CD14-positive monocyte (primary cell): ENCODE data around the gene OLIG2. TPM values are rescaled to one million over a fixed set of nuclear protein-coding genes. Genes with fewer than 3 reads are reported as not detected.

ENCODE experiments used
- DNase-seq, 3 donors: peaks; one replicate each; pipeline ENCODE4 v3.0.0-alpha.2; 2011 to 2022
- H2AFZ ChIP-seq: 2 replicates; pipeline ENCODE4 v1.6.0; 2012; ENCODE audit warnings: mild to moderate bottlenecking, low read depth, low read length, inconsistent platforms; ENCODE audit not compliant: insufficient read depth, poor library complexity, severe bottlenecking
- H3K27ac ChIP-seq, 2 donors: 1 replicate in 1 of 2; 2 replicates in 1 of 2; pipeline ENCODE4 v1.5.1; 2012 to 2013; ENCODE audit warnings: low read length in 2 of 2, control low read depth in 1 of 2, inconsistent platforms in 1 of 2, low read depth in 1 of 2, mild to moderate bottlenecking in 1 of 2
- H3K27me3 ChIP-seq, 2 donors: one replicate each; pipeline versions ENCODE4 v1.6.0 to v1.6.1; 2011 to 2013; ENCODE audit warnings: low read length in 2 of 2; ENCODE audit not compliant: control insufficient read depth in 2 of 2, insufficient read depth in 2 of 2
- H3K36me3 ChIP-seq, 2 donors: replicated peaks in 1 of 2; 1 replicate in 1 of 2; 2 replicates in 1 of 2; pipeline versions ENCODE4 v1.5.1 to v1.6.1; 2012 to 2013; ENCODE audit warnings: low read length in 2 of 2, control low read depth in 1 of 2, inconsistent platforms in 1 of 2, mild to moderate bottlenecking in 1 of 2; ENCODE audit not compliant: insufficient read depth in 2 of 2, control insufficient read depth in 1 of 2
- H3K4me1 ChIP-seq, 2 donors: 1 replicate in 1 of 2; 2 replicates in 1 of 2; pipeline versions ENCODE4 v1.5.1 to v1.6.1; 2012 to 2013; ENCODE audit warnings: low read length in 2 of 2, control low read depth in 1 of 2, inconsistent platforms in 1 of 2, mild to moderate bottlenecking in 1 of 2, moderate library complexity in 1 of 2; ENCODE audit not compliant: insufficient read depth in 2 of 2, control insufficient read depth in 1 of 2
- H3K4me2 ChIP-seq: replicated peaks from 2 replicates; pipeline ENCODE3; 2012; ENCODE audit warnings: low read length, moderate library complexity, mild to moderate bottlenecking; ENCODE audit not compliant: poor library complexity, severe bottlenecking; ENCODE audit errors: extremely low read depth
- H3K4me3 ChIP-seq, 3 experiments: fragments of 200-600 bp in 1 of 3; sonication (generic) in 1 of 3; replicated peaks in 1 of 3; 1 replicate in 2 of 3; 2 replicates in 1 of 3; pipeline ENCODE4 v1.5.1; 2011 to 2013; ENCODE audit warnings: low read length in 3 of 3, mild to moderate bottlenecking in 3 of 3, control low read depth in 2 of 3, low read depth in 2 of 3, inconsistent platforms in 1 of 3, moderate library complexity in 1 of 3
- H3K79me2 ChIP-seq: 2 replicates; pipeline ENCODE4 v1.6.0; 2012; ENCODE audit warnings: mild to moderate bottlenecking, control low read depth, inconsistent platforms, low read length, moderate library complexity; ENCODE audit not compliant: insufficient read depth
- H3K9ac ChIP-seq: 2 replicates; pipeline ENCODE4 v1.6.0; 2017; ENCODE audit warnings: low read length, mild to moderate bottlenecking; ENCODE audit not compliant: insufficient read depth, poor library complexity, severe bottlenecking
- H3K9me3 ChIP-seq, 2 donors: replicated peaks in 1 of 2; 1 replicate in 1 of 2; 2 replicates in 1 of 2; pipeline versions ENCODE4 v1.5.1 to v1.6.1; 2012 to 2013; ENCODE audit warnings: low read length in 2 of 2, control low read depth in 1 of 2; ENCODE audit not compliant: control insufficient read depth in 1 of 2, insufficient read depth in 1 of 2
- H4K20me1 ChIP-seq: 2 replicates; pipeline ENCODE4 v1.6.0; 2012; ENCODE audit warnings: mild to moderate bottlenecking, low read length, control low read depth, moderate library complexity; ENCODE audit not compliant: insufficient read depth
- H3K27ac Mint-ChIP-seq, 7 donors: one replicate each; pipeline ENCODE4 v1.8.0; 2020; ENCODE audit warnings: mild to moderate bottlenecking in 7 of 7, mixed read lengths in 7 of 7, moderate library complexity in 6 of 7, inconsistent platforms in 2 of 7
- H3K27me3 Mint-ChIP-seq, 3 donors: one replicate each; pipeline ENCODE4 v1.8.0; 2021 to 2022; ENCODE audit warnings: low read depth in 3 of 3, mild to moderate bottlenecking in 3 of 3, mixed read lengths in 3 of 3, moderate library complexity in 3 of 3, inconsistent platforms in 1 of 3
- H3K36me3 Mint-ChIP-seq, 2 donors: one replicate each; pipeline ENCODE4 v1.8.0; 2020; ENCODE audit warnings: mixed read lengths in 2 of 2, inconsistent platforms in 1 of 2, mild to moderate bottlenecking in 1 of 2
- H3K4me1 Mint-ChIP-seq: one replicate; pipeline ENCODE4 v1.8.0; 2020; ENCODE audit warnings: mild to moderate bottlenecking, mixed read lengths
- H3K4me3 Mint-ChIP-seq, 2 donors: one replicate each; pipeline ENCODE4 v1.8.0; 2020; ENCODE audit warnings: mild to moderate bottlenecking in 2 of 2, mixed read lengths in 2 of 2, moderate library complexity in 1 of 2
- H3K9me3 Mint-ChIP-seq, 7 donors: one replicate each; pipeline ENCODE4 v1.8.0; 2020 to 2022; ENCODE audit warnings: mixed read lengths in 7 of 7, mild to moderate bottlenecking in 6 of 7, moderate library complexity in 6 of 7, inconsistent platforms in 2 of 7
- CTCF ChIP-seq: fragments of 200-600 bp; IDR thresholded peaks from one replicate; pipeline ENCODE4 v1.8.0; 2022; ENCODE audit warnings: antibody characterized with exemption, mild to moderate bottlenecking
- WGBS: methylation state at CpG from one replicate; pipeline ENCODE4 v1.1.5; 2013; ENCODE audit warnings: missing lambda C conversion rate; ENCODE audit not compliant: insufficient coverage; 5-methylcytosine and 5-hydroxymethylcytosine counted together
- intact Hi-C, 2 donors: fragments of 100-400 bp; cut with micrococcal nuclease; formaldehyde crosslinking; loops; one replicate each; pipeline versions ENCODE4 v1.15.0 to v1.15.1; 2023
- polyA plus RNA-seq, 3 donors: library from polyadenylated mRNA; depleted of rRNA in 1 of 3; unstranded in 2 of 3; stranded (reverse) in 1 of 3; fragments of 300-500 nt in 2 of 3; fragments of >200 nt in 1 of 3; fragmentation: Illumina TruSeq in 2 of 3; gene quantifications; 1 replicate in 2 of 3; 2 replicates in 1 of 3; pipeline ENCODE4 v1.2.3, GENCODE V29; 2012 to 2021

Gene OLIG2
- polyA plus RNA-seq, 3 donors = 0.20 TPM; not detected in 2

GRCh38 chr21:33058957-33059356 is 33.2 kb downstream of the OLIG2 start:
- TF ChIP-seq CTCF = no peak
- WGBS = 6% methylated on average over 6 of the region's 6 CpGs

GRCh38 chr21:33059380-33059841 is 33.7 kb downstream of the OLIG2 start:
- Histone ChIP-seq H3K9me3 (no peaks in the 10 kb centered on the region), H3K79me2 (no peaks in the 10 kb centered on the region), H3K4me2 (peak overlapping the region; percentile 66), H3K36me3 (no peaks in the 10 kb centered on the region), H4K20me1 (no peaks in the 10 kb centered on the region), H3K27ac (peak overlapping the region; percentile 77 to 88), H3K4me1 (peaks cover 88 to 94% of the 10 kb centered on the region in 2 donors), H3K4me3 (peak overlapping the region in 1 of 3 experiments; percentile 55), H3K9ac (peak overlapping the region; percentile 15), H2AFZ (no peak overlapping the region), H3K27me3 (no peaks in the 10 kb centered on the region)
- H3K9me3 Mint-ChIP-seq = peaks cover 0 to 4% (median 0%) of the 10 kb centered on the region in 7 donors
- peak overlapping the region; percentile 52 to 74 for H3K4me3 Mint-ChIP-seq
- intact Hi-C loops = no loop called here
- peaks cover 0 to 1% (median 0%) of the 10 kb centered on the region in 3 donors for H3K27me3 Mint-ChIP-seq
- H3K27ac Mint-ChIP-seq = peak overlapping the region; percentile 86 to 98 (median 96)
- peaks cover 11 to 19% of the 10 kb centered on the region in 2 donors for H3K36me3 Mint-ChIP-seq
- DNase-seq = peak; percentile 89 to 95 (median 94)
- WGBS = 0% methylated on average over 2 of the region's 2 CpGs
- peaks cover 94% of the 10 kb centered on the region for H3K4me1 Mint-ChIP-seq
- TF ChIP-seq CTCF = no peak

More at GRCh38 chr21:33058957-33059356, 33.2 kb downstream of the OLIG2 start:
- peak overlapping the region; percentile 86 to 98 (median 96) for H3K27ac Mint-ChIP-seq
- Histone ChIP-seq H3K27ac (peak overlapping the region; percentile 77 to 88), H3K4me3 (peak overlapping the region in 1 of 3 experiments; percentile 55), H3K4me2 (peak overlapping the region; percentile 66), H3K79me2 (no peaks in the 10 kb centered on the region), H3K9ac (peak overlapping the region; percentile 15), H3K36me3 (no peaks in the 10 kb centered on the region), H4K20me1 (no peaks in the 10 kb centered on the region), H2AFZ (no peak overlapping the region), H3K9me3 (no peaks in the 10 kb centered on the region), H3K4me1 (peaks cover 88 to 94% of the 10 kb centered on the region in 2 donors), H3K27me3 (no peaks in the 10 kb centered on the region)
- H3K4me1 Mint-ChIP-seq = peaks cover 94% of the 10 kb centered on the region
- peaks cover 0 to 1% (median 0%) of the 10 kb centered on the region in 3 donors for H3K27me3 Mint-ChIP-seq
- intact Hi-C loops = no loop called here
- H3K36me3 Mint-ChIP-seq = peaks cover 11 to 18% of the 10 kb centered on the region in 2 donors
- H3K9me3 Mint-ChIP-seq = peaks cover 0 to 4% (median 0%) of the 10 kb centered on the region in 7 donors
- DNase-seq = peak in 1 of 3 donors; percentile 16
- H3K4me3 Mint-ChIP-seq = peak overlapping the region; percentile 52 to 74
